Upper lobe of left lung (tissue), 6 donors: ENCODE measurements around the gene OR8D4. TPM values are rescaled to one million over a fixed set of nuclear protein-coding genes. Genes with fewer than 3 reads are reported as not detected.
"Not testable (repeated sequence)": the region's sequence is repeated elsewhere in the genome, so short reads cannot be mapped to it uniquely, and the experiment has no call there.

ENCODE experiments used
- ATAC-seq, 2 donors: fragments of 200-7000 bp; cut with Tn5 transposase; one replicate each; pipeline ENCODE4 v1.9.1; 2022; ENCODE audit warnings: mild to moderate bottlenecking in 2 of 2, moderate library complexity in 2 of 2; ENCODE audit not compliant: low FRiP score in 2 of 2
- DNase-seq, 2 donors: peaks; one replicate each; pipeline ENCODE4 v3.0.0-alpha.2; 2019 to 2020
- H3K27ac ChIP-seq, 4 donors: fragments of 200-600 bp; sonication (generic); one replicate each; pipeline ENCODE4 v1.5.1; 2016 to 2019
- H3K27me3 ChIP-seq, 4 donors: fragments of 200-600 bp; sonication (generic); one replicate each; pipeline ENCODE4 v1.5.1; 2017 to 2019
- H3K36me3 ChIP-seq, 4 donors: fragments of 200-600 bp; sonication (generic); one replicate each; pipeline ENCODE4 v1.5.1; 2016 to 2019
- H3K4me1 ChIP-seq, 4 donors: fragments of 200-600 bp; sonication (generic); one replicate each; pipeline ENCODE4 v1.5.1; 2018 to 2019
- H3K4me3 ChIP-seq, 4 donors: fragments of 200-600 bp; sonication (generic); one replicate each; pipeline ENCODE4 v1.5.1; 2017 to 2019; ENCODE audit warnings: mild to moderate bottlenecking in 2 of 4, moderate library complexity in 1 of 4
- H3K9me3 ChIP-seq, 4 donors: fragments of 200-600 bp; sonication (generic); one replicate each; pipeline ENCODE4 v1.5.1; 2018 to 2019
- CTCF ChIP-seq, 6 experiments: fragments of 450-650 bp in 4 of 6; fragments of 200-600 bp in 2 of 6; sonication (generic) in 2 of 6; IDR thresholded peaks; one replicate each; pipeline ENCODE4 v1.5.1; 2016 to 2019; ENCODE audit warnings: antibody characterized with exemption in 6 of 6
- EP300 ChIP-seq, 4 donors: sonication (generic); formaldehyde crosslinking; IDR thresholded peaks; one replicate each; pipeline ENCODE4 v1.5.1; 2017; ENCODE audit warnings: antibody characterized with exemption in 4 of 4, control low read depth in 2 of 4
- POLR2A ChIP-seq, 4 donors: fragments of 450-650 bp; IDR thresholded peaks; one replicate each; pipeline ENCODE4 v1.5.1; 2016 to 2017; ENCODE audit warnings: antibody characterized with exemption in 4 of 4, mild to moderate bottlenecking in 2 of 4
- POLR2AphosphoS5 ChIP-seq, 2 donors: sonication (generic); formaldehyde crosslinking; IDR thresholded peaks; one replicate each; pipeline ENCODE4 v1.5.1; 2017; ENCODE audit warnings: antibody characterized with exemption in 2 of 2
- WGBS, 2 donors: methylation state at CpG; one replicate each; pipeline ENCODE4 v1.1.5; 2017 to 2018; 5-methylcytosine and 5-hydroxymethylcytosine counted together
- total RNA-seq, 6 donors: library from RNA; depleted of rRNA in 4 of 6; stranded (reverse); fragments of >200 nt in 4 of 6; gene quantifications; one replicate each; pipeline versions ENCODE4 v1.1.0 to v1.2.1, GENCODE V29; 2016 to 2021
- donor health status: DM: no; HTN: no; CAD: no; lungs with moderate emphysema.
- donor health status: DM: no; HTN: yes; CAD: no; lungs with severe emphysema.

Gene OR8D4
- not detected for total RNA-seq

GRCh38 chr11:123901867-123902266, at the start of gene OR8D4:
Gene OR8D4, plus strand, starts transcription at chr11:123902167. Its CDS starts 4,265 bp downstream, at chr11:123906432.
- ATAC-seq (no peak), DNase-seq (no peak)
- H3K4me3 ChIP-seq: no peak within 1 kb of the TSS
- H3K9me3 ChIP-seq: no peaks in the 10 kb centered on the region
- no peak within 1 kb of the TSS for H3K27ac ChIP-seq
- H3K27me3 ChIP-seq: no peaks in the 10 kb centered on the region
- TF ChIP-seq EP300 (IDR thresholded peaks at IDR 0.05) (no peak), POLR2A (IDR thresholded peaks at IDR 0.05) (no peak), POLR2AphosphoS5 (IDR thresholded peaks at IDR 0.05) (no peak), CTCF (IDR thresholded peaks at IDR 0.05) (no peak)
- no peaks in the 10 kb centered on the region for H3K4me1 ChIP-seq
- no peaks in the 10 kb centered on the region for H3K36me3 ChIP-seq
- WGBS, 2 donors: 73 to 95% methylated on average over 1 of the region's 1 CpG

GRCh38 chr11:123852321-123852720, 49.6 kb upstream of the OR8D4 start:
- Histone ChIP-seq H3K27me3 (no peaks in the 10 kb centered on the region), H3K9me3 (no peaks in the 10 kb centered on the region), H3K36me3 (no peaks in the 10 kb centered on the region), H3K4me1 (no peaks in the 10 kb centered on the region), H3K27ac (no peak overlapping the region), H3K4me3 (no peak overlapping the region)
- ATAC-seq: no peak
- DNase-seq: no peak
- no peak for TF ChIP-seq EP300 (IDR thresholded peaks at IDR 0.05)
- TF ChIP-seq POLR2AphosphoS5 (IDR thresholded peaks at IDR 0.05): no peak
- no peak for TF ChIP-seq CTCF (IDR thresholded peaks at IDR 0.05)
- TF ChIP-seq POLR2A (IDR thresholded peaks at IDR 0.05): no peak

GRCh38 chr11:123853038-123853437, 48.9 kb upstream of the OR8D4 start:
- no peak for ATAC-seq
- WGBS, 2 donors: 100% methylated on average over 1 to 2 of the region's 2 CpGs

GRCh38 chr11:123856444-123856843, 45.5 kb upstream of the OR8D4 start:
- Histone ChIP-seq H3K9me3 (no peaks in the 10 kb centered on the region), H3K36me3 (no peaks in the 10 kb centered on the region), H3K4me1 (no peaks in the 10 kb centered on the region), H3K27me3 (no peaks in the 10 kb centered on the region), H3K27ac (no peak overlapping the region), H3K4me3 (no peak overlapping the region)
- ATAC-seq: no peak
- no peak for DNase-seq
- TF ChIP-seq CTCF (IDR thresholded peaks at IDR 0.05) (no peak), POLR2AphosphoS5 (IDR thresholded peaks at IDR 0.05) (no peak), EP300 (IDR thresholded peaks at IDR 0.05) (no peak), POLR2A (IDR thresholded peaks at IDR 0.05) (no peak)
- 83 to 87% methylated on average over 2 of the region's 2 CpGs for WGBS, 2 donors

More at GRCh38 chr11:123853038-123853437, 48.9 kb upstream of the OR8D4 start:
- H3K27ac ChIP-seq: no peak overlapping the region
- no peak for TF ChIP-seq POLR2A (IDR thresholded peaks at IDR 0.05)
- TF ChIP-seq EP300 (IDR thresholded peaks at IDR 0.05): no peak
- no peak for TF ChIP-seq POLR2AphosphoS5 (IDR thresholded peaks at IDR 0.05)
- no peak for TF ChIP-seq CTCF (IDR thresholded peaks at IDR 0.05)
- no peak for DNase-seq
- H3K27me3 ChIP-seq: no peaks in the 10 kb centered on the region
- no peak overlapping the region for H3K4me3 ChIP-seq
- H3K4me1 ChIP-seq: no peaks in the 10 kb centered on the region
- no peaks in the 10 kb centered on the region for H3K9me3 ChIP-seq
- H3K36me3 ChIP-seq: no peaks in the 10 kb centered on the region

GRCh38 chr11:123859731-123860130, 42.2 kb upstream of the OR8D4 start:
- Histone ChIP-seq H3K4me1 (no peaks in the 10 kb centered on the region), H3K4me3 (no peak overlapping the region), H3K27me3 (no peaks in the 10 kb centered on the region), H3K9me3 (no peaks in the 10 kb centered on the region), H3K27ac (no peak overlapping the region), H3K36me3 (no peaks in the 10 kb centered on the region)
- WGBS, 2 donors: 50 to 57% methylated on average over 2 of the region's 2 CpGs
- TF ChIP-seq EP300 (IDR thresholded peaks at IDR 0.05) (no peak), POLR2A (IDR thresholded peaks at IDR 0.05) (no peak), CTCF (IDR thresholded peaks at IDR 0.05) (no peak), POLR2AphosphoS5 (IDR thresholded peaks at IDR 0.05) (no peak)
- ATAC-seq (no peak), DNase-seq (no peak)

GRCh38 chr11:123865293-123865692, 36.7 kb upstream of the OR8D4 start:
- not testable (repeated sequence) for H3K9me3 ChIP-seq, H3K4me3 ChIP-seq, DNase-seq, H3K27me3 ChIP-seq, H3K36me3 ChIP-seq, H3K27ac ChIP-seq, H3K4me1 ChIP-seq, ATAC-seq
- WGBS, 2 donors: 38 to 52% methylated on average over 7 of the region's 7 CpGs

- H3K4me1 ChIP-seq, DNase-seq, H3K27ac ChIP-seq, H3K9me3 ChIP-seq, ATAC-seq, H3K4me3 ChIP-seq, H3K27me3 ChIP-seq, H3K36me3 ChIP-seq: not testable (repeated sequence)
- WGBS, 2 donors: 74 to 85% methylated on average over 9 of the region's 9 CpGs
These were observed 34.2 kb upstream of the OR8D4 start for GRCh38 chr11:123867795-123868194.
